IMR-90 (cell line): ENCODE data around the gene C1QTNF1. TPM values are rescaled to one million over a fixed set of nuclear protein-coding genes. Genes with fewer than 3 reads are reported as not detected.

Experiments used
- ATAC-seq: fragments of 200-7000 bp; cut with Tn5 transposase; 2 replicates; pipeline ENCODE4 v1.9.1; 2020; ENCODE audit warnings: low read depth, mild to moderate bottlenecking, moderate library complexity
- BruUV-seq: library from RNA; stranded (reverse); fragments of 400-500 nt; replicated peaks from 2 replicates; lab custom pipeline; 2021; lab: Mats Ljungman, UMichigan
- CTCF ChIA-PET: fragments of 300-600 bp; formaldehyde crosslinking; extraction: SDS; loops from one replicate; lab custom pipeline; 2021; ENCODE audit warnings: antibody characterized with exemption; lab: Yijun Ruan, JAX
- POLR2A ChIA-PET: fragments of 300-600 bp; sonication (Branson Sonifier 250); formaldehyde crosslinking; loops from one replicate; lab custom pipeline; 2022; ENCODE audit warnings: antibody characterized with exemption; ENCODE audit not compliant: unreplicated experiment; lab: Charles Lee
- DNase-seq: peaks from one replicate; pipeline ENCODE4 v3.0.0; 2013
- H2AFZ ChIP-seq: replicated peaks from 2 replicates; pipeline ENCODE3; 2013; ENCODE audit warnings: low read length, mild to moderate bottlenecking; ENCODE audit not compliant: poor library complexity
- H2AK5ac ChIP-seq: 2 replicates; pipeline ENCODE4 v1.6.1; 2013; ENCODE audit warnings: low read depth, low read length, inconsistent platforms
- H2AK9ac ChIP-seq: replicated peaks from 2 replicates; pipeline ENCODE3; 2013; ENCODE audit warnings: mild to moderate bottlenecking, low read depth, low read length, moderate library complexity; ENCODE audit not compliant: poor library complexity
- H2BK120ac ChIP-seq: 2 replicates; pipeline ENCODE4 v1.6.1; 2013; ENCODE audit warnings: low read depth, low read length, inconsistent platforms
- H2BK15ac ChIP-seq: 3 replicates; pipeline ENCODE4 v1.6.1; 2013; ENCODE audit warnings: low read depth, low read length, inconsistent platforms
- H2BK20ac ChIP-seq: 2 replicates; pipeline ENCODE4 v1.6.1; 2013; ENCODE audit warnings: low read depth, mild to moderate bottlenecking, inconsistent platforms, low read length, moderate library complexity
- H2BK5ac ChIP-seq: 2 replicates; pipeline ENCODE4 v1.6.1; 2013; ENCODE audit warnings: mild to moderate bottlenecking, low read depth, low read length, inconsistent platforms; ENCODE audit not compliant: poor library complexity, severe bottlenecking
- H3K14ac ChIP-seq: replicated peaks from 2 replicates; pipeline ENCODE4 v1.6.1; 2013; ENCODE audit warnings: low read depth, low read length, inconsistent platforms
- H3K18ac ChIP-seq: 2 replicates; pipeline ENCODE4 v1.6.1; 2013; ENCODE audit warnings: low read depth, low read length, control low read depth
- H3K23ac ChIP-seq: 2 replicates; pipeline ENCODE4 v1.6.1; 2013; ENCODE audit warnings: low read depth, low read length, inconsistent platforms
- H3K27ac ChIP-seq: 2 replicates; pipeline ENCODE4 v1.5.1; 2013; ENCODE audit warnings: mild to moderate bottlenecking, control low read depth, low read length; ENCODE audit not compliant: insufficient read depth
- H3K27me3 ChIP-seq: 2 replicates; pipeline ENCODE4 v1.6.1; 2013; ENCODE audit warnings: low read length; ENCODE audit not compliant: control insufficient read depth, insufficient read depth
- H3K36me3 ChIP-seq: 2 replicates; pipeline ENCODE4 v1.6.1; 2013; ENCODE audit warnings: low read length, mixed read lengths; ENCODE audit not compliant: control insufficient read depth, insufficient read depth
- H3K4ac ChIP-seq: 2 replicates; pipeline ENCODE4 v1.6.1; 2013; ENCODE audit warnings: low read depth, low read length, inconsistent platforms
- H3K4me1 ChIP-seq: 2 replicates; pipeline ENCODE4 v1.6.1; 2013; ENCODE audit warnings: low read length, mixed read lengths; ENCODE audit not compliant: control insufficient read depth, insufficient read depth
- H3K4me2 ChIP-seq: 2 replicates; pipeline ENCODE4 v1.6.1; 2013; ENCODE audit warnings: low read depth, mild to moderate bottlenecking, control low read depth, low read length, moderate library complexity
- H3K4me3 ChIP-seq: 2 replicates; pipeline ENCODE4 v1.5.1; 2013; ENCODE audit warnings: low read depth, mild to moderate bottlenecking, control low read depth, low read length, moderate library complexity; ENCODE audit not compliant: insufficient read depth
- H3K56ac ChIP-seq: 2 replicates; pipeline ENCODE4 v1.6.1; 2013; ENCODE audit warnings: low read length, inconsistent platforms; ENCODE audit not compliant: insufficient read depth; ENCODE audit errors: extremely low read depth
- H3K79me1 ChIP-seq, 2 experiments: 2 replicates each; pipeline ENCODE4 v1.6.1; 2013; ENCODE audit warnings: low read length in 2 of 2, inconsistent platforms in 1 of 2, low read depth in 1 of 2
- H3K9ac ChIP-seq: 2 replicates; pipeline ENCODE4 v1.6.1; 2013; ENCODE audit warnings: low read depth, low read length, control low read depth
- H3K9me1 ChIP-seq: 2 replicates; pipeline ENCODE4 v1.6.1; 2013; ENCODE audit warnings: low read length, inconsistent platforms; ENCODE audit not compliant: insufficient read depth
- H3K9me3 ChIP-seq: 2 replicates; pipeline ENCODE4 v1.6.1; 2013; ENCODE audit warnings: low read length; ENCODE audit not compliant: control insufficient read depth, insufficient read depth
- H4K20me1 ChIP-seq: 2 replicates; pipeline ENCODE4 v1.6.1; 2013; ENCODE audit warnings: low read length, inconsistent platforms; ENCODE audit not compliant: insufficient read depth
- H4K5ac ChIP-seq: 2 replicates; pipeline ENCODE4 v1.6.1; 2013; ENCODE audit warnings: mild to moderate bottlenecking, low read depth, low read length, control low read depth
- H4K8ac ChIP-seq, 2 experiments: 2 replicates each; pipeline ENCODE4 v1.6.1; 2013; ENCODE audit warnings: low read depth in 2 of 2, low read length in 2 of 2, control low read depth in 1 of 2, inconsistent platforms in 1 of 2
- H4K91ac ChIP-seq: 2 replicates; pipeline ENCODE4 v1.6.1; 2013; ENCODE audit warnings: low read depth, low read length, inconsistent platforms; ENCODE audit not compliant: insufficient read depth
- BHLHE40 ChIP-seq: fragments of 150-350 bp; IDR thresholded peaks from 2 replicates; pipeline ENCODE4 v1.6.1; 2016; ENCODE audit warnings: mild to moderate bottlenecking, low read depth, low read length
- CEBPB ChIP-seq: IDR thresholded peaks from 2 replicates; pipeline ENCODE4 v1.6.1; 2012; ENCODE audit warnings: low read depth, low read length, improper control_type of control experiment
- CHD1 ChIP-seq: IDR thresholded peaks from 2 replicates; pipeline ENCODE4 v1.6.1; 2012; ENCODE audit warnings: low read depth, low read length, improper control_type of control experiment
- ELK1 ChIP-seq: fragments of 150-350 bp; IDR thresholded peaks from 2 replicates; pipeline ENCODE4 v1.6.1; 2016; ENCODE audit warnings: low read depth, mild to moderate bottlenecking, low read length, moderate library complexity, borderline replicate concordance
- FOS ChIP-seq: fragments of 150-350 bp; IDR thresholded peaks from 2 replicates; pipeline ENCODE4 v1.6.1; 2016; ENCODE audit warnings: low read depth, low read length
- NFE2L2 ChIP-seq: fragments of 150-350 bp; IDR thresholded peaks from 2 replicates; pipeline ENCODE4 v1.6.1; 2016; ENCODE audit warnings: low read depth, mild to moderate bottlenecking, low read length
- POLR2A ChIP-seq: IDR thresholded peaks from 2 replicates; pipeline ENCODE4 v1.6.1; 2012; ENCODE audit warnings: mild to moderate bottlenecking, low read depth, low read length
- RAD21 ChIP-seq: IDR thresholded peaks from 2 replicates; pipeline ENCODE4 v1.6.1; 2012; ENCODE audit warnings: low read length, improper control_type of control experiment
- RCOR1 ChIP-seq: IDR thresholded peaks from 2 replicates; pipeline ENCODE4 v1.6.1; 2012; ENCODE audit warnings: mild to moderate bottlenecking, low read length, improper control_type of control experiment; ENCODE audit not compliant: insufficient replicate concordance
- RFX5 ChIP-seq: IDR thresholded peaks from 2 replicates; pipeline ENCODE4 v1.8.0; 2012; ENCODE audit warnings: low read depth, mild to moderate bottlenecking, low read length, moderate library complexity
- SMC3 ChIP-seq: fragments of 150-350 bp; IDR thresholded peaks from 2 replicates; pipeline ENCODE4 v1.6.1; 2016; ENCODE audit warnings: low read depth, mild to moderate bottlenecking, antibody characterized with exemption, low read length, moderate library complexity
- WGBS, 2 experiments: methylation state at CpG; one replicate each; pipeline versions ENCODE4 v1.1.5 to v1.1.7; 2013; ENCODE audit warnings: missing lambda C conversion rate in 2 of 2; ENCODE audit not compliant: insufficient read length in 1 of 2; ENCODE audit errors: extremely low coverage in 2 of 2; 5-methylcytosine and 5-hydroxymethylcytosine counted together
- dilution Hi-C: fragments of 300-500 bp; cut with HindIII; formaldehyde crosslinking; loops from one replicate; pipeline ENCODE4 v1.14.3; 2018; ENCODE audit warnings: low sequenced_read_pairs; ENCODE audit not compliant: unreplicated experiment
- in situ Hi-C: fragments of 300-500 bp; cut with MboI; formaldehyde crosslinking; loops from 3 replicates; pipeline ENCODE4 v1.14.3; 2019; ENCODE audit warnings: low sequenced_read_pairs, inconsistent platforms, mixed read lengths
- intact Hi-C: fragments of 100-400 bp; cut with micrococcal nuclease; formaldehyde crosslinking; loops from 2 replicates; pipeline ENCODE4 v1.10.0; 2022
- polyA plus RNA-seq, 3 experiments: library from polyadenylated mRNA; depleted of rRNA; stranded (reverse); fragments of >200 nt; gene quantifications; 2 replicates each; pipeline ENCODE4 v1.2.3, GENCODE V29; 2012; ENCODE audit warnings: low replicate concordance in 1 of 3
- total RNA-seq: library from RNA; depleted of rRNA; stranded (reverse); fragments of >200 nt; gene quantifications from 2 replicates; pipeline ENCODE4 v1.2.3, GENCODE V29; 2012
- TF ChIP-seq, protein P1 (sequence below): conservative IDR thresholded peaks from 2 replicates; pipeline ENCODE4 v1.5.1; 2012; ENCODE audit warnings: mild to moderate bottlenecking, low read depth, low read length, improper control_type of control experiment

C1QTNF1 gene
- total and polyA plus RNA-seq, 2 of the 4 experiments (the other 2 are of a cell fraction) = 3.4 to 8.4 TPM

DNA sequence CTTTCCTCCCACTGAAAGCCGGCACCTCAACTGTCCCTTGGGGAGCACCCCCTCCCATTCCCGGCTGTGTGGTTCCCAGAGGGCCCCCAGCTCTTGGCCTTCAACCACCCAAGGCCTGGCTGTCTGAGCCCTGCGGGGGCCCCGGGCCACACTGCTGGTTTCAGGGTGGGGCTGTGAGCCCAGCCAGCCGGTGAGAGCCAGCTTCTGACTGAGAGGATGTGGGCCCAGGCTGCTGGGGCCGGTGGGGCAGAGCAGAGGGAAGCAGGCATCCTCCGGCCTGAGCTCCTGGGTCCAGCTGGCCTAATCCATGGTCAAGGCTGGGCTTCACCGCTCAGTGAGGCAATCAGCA, 43.4 kb upstream of the C1QTNF1 start:
- POLR2A ChIA-PET = no interaction called here
- Histone ChIP-seq H3K4ac (peak overlapping the region; percentile 93), H3K4me2 (no peak overlapping the region), H2BK120ac (no peak overlapping the region), H3K27ac (no peak overlapping the region), H2BK5ac (no peak overlapping the region), H3K4me3 (no peak overlapping the region), H4K8ac (peak overlapping the region; percentile 96 to 98; a peak in 2 of 4 replicates), H3K4me1 (peaks cover 22% of the 10 kb centered on the region), H3K79me1 (peaks cover 4 to 39% of the 10 kb centered on the region in 2 experiments; a peak in 2 of 4 replicates), H3K18ac (no peak overlapping the region), H4K91ac (peak overlapping the region; percentile 73; the same call in 1 of the 2 replicates), H3K14ac (no peak overlapping the region), H3K9me1 (peaks cover 18% of the 10 kb centered on the region), H3K9me3 (no peaks in the 10 kb centered on the region), H3K9ac (no peak overlapping the region), H4K20me1 (no peaks in the 10 kb centered on the region), H3K56ac (no peak overlapping the region), H2AK9ac (no peak overlapping the region), H3K27me3 (no peaks in the 10 kb centered on the region), H3K23ac (no peak overlapping the region), H2BK15ac (no peak overlapping the region), H2BK20ac (no peak overlapping the region), H4K5ac (peak overlapping the region; percentile 72), H2AK5ac (no peak overlapping the region), H3K36me3 (no peaks in the 10 kb centered on the region), H2AFZ (no peak overlapping the region)
- DNase-seq = no peak
- ATAC-seq = no peak
- intact Hi-C loops (no loop called here), in situ Hi-C loops (no loop called here), dilution Hi-C loops (no loop called here)
- CTCF ChIA-PET = no interaction called here
- no TSS peak for BruUV-seq
- 20% methylated on average over 1 of the region's 8 CpGs; no CpG with 5 or more reads in 1 of the 2 experiments for WGBS, 2 experiments
- TF ChIP-seq, protein P1, sequence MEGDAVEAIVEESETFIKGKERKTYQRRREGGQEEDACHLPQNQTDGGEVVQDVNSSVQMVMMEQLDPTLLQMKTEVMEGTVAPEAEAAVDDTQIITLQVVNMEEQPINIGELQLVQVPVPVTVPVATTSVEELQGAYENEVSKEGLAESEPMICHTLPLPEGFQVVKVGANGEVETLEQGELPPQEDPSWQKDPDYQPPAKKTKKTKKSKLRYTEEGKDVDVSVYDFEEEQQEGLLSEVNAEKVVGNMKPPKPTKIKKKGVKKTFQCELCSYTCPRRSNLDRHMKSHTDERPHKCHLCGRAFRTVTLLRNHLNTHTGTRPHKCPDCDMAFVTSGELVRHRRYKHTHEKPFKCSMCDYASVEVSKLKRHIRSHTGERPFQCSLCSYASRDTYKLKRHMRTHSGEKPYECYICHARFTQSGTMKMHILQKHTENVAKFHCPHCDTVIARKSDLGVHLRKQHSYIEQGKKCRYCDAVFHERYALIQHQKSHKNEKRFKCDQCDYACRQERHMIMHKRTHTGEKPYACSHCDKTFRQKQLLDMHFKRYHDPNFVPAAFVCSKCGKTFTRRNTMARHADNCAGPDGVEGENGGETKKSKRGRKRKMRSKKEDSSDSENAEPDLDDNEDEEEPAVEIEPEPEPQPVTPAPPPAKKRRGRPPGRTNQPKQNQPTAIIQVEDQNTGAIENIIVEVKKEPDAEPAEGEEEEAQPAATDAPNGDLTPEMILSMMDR = no peak
- TF ChIP-seq ELK1 (no peak), CHD1 (no peak), FOS (no peak), RAD21 (no peak), CEBPB (no peak), NFE2L2 (no peak), RCOR1 (no peak), RFX5 (no peak), SMC3 (no peak), BHLHE40 (no peak), POLR2A (no peak)
